Activated CD4-positive, alpha-beta T cell treated with anti-CD3 and anti-CD28 coated beads, Interleukin-2, Interleukin-4, amounts not matched to agents 100 ng/mL and 50 ng/mL, durations not matched to agents 16 hours and 8 hours (primary cell): ENCODE results near the gene SLC25A14.
"Not testable (repeated sequence)": the region's sequence is repeated elsewhere in the genome, so short reads cannot be mapped to it uniquely, and the experiment has no call there.

ENCODE experiments used
- DNase-seq: peaks from one replicate; pipeline ENCODE4 v3.0.0-alpha.2; 2020; ENCODE audit warnings: low spot score

The SLC25A14 gene, protein sequence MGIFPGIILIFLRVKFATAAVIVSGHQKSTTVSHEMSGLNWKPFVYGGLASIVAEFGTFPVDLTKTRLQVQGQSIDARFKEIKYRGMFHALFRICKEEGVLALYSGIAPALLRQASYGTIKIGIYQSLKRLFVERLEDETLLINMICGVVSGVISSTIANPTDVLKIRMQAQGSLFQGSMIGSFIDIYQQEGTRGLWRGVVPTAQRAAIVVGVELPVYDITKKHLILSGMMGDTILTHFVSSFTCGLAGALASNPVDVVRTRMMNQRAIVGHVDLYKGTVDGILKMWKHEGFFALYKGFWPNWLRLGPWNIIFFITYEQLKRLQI

DNA sequence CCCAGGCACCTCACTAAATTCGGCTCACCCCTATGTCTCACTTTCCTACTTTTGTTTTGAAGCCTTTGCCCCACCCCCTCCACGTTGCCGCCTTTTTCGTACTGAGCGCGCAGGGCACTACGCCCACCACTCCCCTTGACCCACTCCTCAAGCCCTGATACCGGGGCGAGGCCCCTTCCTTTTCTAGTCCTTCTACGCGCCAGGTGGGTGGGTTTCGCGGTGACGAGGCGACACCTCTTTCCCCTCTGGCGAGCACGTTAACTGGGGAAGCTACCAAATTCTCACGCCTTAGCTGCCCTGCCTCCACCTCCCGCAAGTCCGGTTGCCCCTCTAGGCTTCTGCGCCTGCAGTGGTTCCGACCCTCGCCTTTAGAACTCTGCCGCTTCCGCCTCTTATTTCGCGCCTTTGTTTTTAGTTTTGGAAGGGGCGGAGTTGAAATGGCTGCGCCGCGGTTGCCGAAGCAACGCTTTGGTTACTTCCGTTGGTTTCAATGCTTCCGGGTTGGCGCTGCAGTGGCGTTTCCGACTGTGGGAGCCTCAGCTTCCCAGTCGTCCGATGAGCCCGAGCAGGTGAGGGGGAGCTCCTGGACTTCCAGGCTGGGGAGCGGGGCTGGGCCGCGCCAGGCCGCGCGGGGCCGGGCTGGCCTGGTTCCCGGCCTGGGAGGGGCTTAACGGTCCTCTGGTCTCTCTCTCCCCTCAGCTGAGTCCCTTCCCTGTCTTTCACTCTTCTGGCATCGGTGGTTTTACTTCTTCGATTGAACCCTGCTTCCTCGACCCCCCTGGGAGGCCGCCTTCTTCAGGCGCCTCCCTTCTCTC lies at the start of gene SLC25A14:
TSS of gene SLC25A14 (plus strand) at position 512 of the 815 bp plus-strand sequence. CDS start 360 bp downstream, outside the sequence.
- peak; percentile 72 for DNase-seq

DNA sequence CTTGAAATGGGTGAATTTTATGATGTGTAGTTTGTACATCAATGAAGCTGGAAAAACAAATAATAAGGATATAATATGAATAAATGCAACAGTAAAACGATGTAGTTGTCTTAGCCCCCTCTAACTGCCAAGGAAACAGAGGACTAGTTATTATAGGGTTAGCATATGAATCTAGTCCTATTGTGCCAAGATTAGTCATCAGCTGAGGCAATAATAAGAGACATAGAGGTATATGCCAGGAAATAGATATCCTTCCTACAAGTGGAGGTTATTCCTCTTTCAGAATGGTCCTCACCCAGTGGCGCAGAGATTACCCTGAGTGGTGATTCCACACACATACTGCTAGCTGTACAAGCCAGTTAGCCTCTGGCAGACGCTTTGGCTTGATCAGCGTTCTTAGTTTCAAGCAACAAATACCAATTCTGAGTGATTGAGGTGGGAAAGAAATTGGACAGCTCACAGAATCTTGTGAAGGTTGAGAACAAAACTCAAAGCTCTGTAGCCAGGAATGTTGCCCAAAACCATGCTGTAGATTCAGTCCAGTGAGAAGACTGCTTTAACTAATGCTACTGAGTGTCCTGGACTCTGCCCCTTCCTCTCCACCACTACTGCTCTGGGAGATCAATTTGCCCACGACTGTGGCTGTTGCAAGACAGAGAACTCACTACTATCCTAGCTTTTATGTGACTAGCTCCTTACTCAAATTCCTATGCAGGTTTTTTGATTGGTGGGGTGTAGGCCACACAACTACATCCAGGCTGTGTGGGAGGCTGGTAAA lies 44.0 kb upstream of the SLC25A14 start:
- DNase-seq: no peak

DNA sequence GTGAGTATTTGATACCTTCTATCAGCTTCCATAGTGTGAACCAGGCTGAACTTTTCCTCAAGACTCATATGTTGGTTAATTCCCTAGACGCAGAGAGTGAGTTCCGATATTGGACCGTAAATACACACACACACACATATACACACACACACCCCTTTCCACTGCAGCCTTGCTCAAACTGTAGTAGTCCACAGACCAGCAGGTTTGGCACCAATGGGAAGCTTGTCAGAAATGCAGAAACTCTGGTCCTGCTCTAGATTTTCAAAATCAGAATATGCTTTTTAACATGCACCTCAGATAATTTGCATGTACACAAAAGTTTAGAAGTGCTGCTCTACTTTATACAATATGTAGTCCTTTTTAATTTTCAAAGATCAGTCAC lies 43.4 kb upstream of the SLC25A14 start:
- DNase-seq: no peak

DNA sequence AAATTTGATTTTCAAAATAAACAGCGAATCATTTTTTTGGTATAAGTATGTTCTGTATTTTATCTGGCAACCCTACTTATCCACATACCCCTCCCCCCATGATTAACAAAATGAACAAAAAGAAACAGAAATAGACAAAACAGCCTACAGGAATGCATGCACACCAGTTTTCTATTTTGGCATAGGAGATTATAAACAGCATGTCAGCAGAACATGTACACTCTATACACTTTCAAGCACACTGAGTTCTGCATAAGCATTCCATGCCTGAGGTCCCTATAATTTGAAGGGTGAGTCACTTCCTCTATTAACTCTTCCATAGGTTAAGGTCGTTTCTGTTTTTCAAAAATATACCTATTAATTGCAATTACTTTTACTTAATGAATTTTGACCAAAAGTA lies 43.0 kb upstream of the SLC25A14 start:
- no peak for DNase-seq

DNA sequence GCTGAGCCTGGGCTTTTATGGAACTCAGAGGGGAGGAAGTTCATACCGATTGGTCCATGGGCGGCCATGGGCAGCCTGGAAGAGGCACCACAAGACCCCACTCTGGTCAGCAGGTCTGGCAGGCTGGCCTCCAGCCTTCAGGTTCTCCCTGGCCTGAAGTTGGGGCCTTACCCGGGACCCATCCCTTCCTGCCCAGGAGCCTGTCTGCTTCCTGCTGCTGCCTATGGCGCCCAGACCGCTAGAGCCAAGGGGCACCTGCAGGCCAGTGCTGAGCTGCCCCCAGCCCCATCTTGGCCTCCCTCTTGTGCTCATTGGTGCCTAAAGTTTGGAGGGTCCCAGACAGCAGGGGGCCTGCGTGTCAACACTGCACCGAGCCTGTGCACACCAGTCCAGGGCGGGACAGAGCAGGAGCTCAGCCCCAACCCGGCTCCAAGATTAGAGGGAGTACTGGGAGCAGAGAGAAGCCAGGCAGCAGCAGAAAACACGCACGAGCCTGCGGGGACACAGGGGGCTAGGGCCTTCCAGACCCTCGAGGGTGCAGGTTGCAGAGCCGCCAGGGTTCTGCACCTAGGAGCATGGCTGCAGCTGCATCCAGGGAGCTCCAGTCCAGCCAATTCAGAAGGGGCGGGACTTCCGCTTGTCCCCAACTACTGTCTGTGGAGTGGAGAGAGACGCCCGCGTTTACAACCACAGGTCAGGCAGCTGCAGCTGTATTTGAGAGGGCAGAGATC lies 40.3 kb upstream of the SLC25A14 start:
- no peak for DNase-seq

DNA sequence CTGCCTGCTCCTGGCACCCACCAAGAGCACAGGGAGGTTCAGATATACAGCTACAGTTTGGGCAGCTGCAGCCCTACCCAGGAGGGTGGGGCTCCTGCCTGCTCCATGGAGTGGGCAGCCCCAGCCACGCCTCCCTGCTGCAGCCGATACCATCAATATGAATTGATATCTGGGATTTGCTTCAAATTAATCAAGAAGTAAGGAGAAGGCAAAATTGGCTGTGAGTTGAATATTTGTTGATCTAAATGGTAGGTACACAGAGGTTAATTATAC lies 39.8 kb upstream of the SLC25A14 start:
- DNase-seq: no peak

DNA sequence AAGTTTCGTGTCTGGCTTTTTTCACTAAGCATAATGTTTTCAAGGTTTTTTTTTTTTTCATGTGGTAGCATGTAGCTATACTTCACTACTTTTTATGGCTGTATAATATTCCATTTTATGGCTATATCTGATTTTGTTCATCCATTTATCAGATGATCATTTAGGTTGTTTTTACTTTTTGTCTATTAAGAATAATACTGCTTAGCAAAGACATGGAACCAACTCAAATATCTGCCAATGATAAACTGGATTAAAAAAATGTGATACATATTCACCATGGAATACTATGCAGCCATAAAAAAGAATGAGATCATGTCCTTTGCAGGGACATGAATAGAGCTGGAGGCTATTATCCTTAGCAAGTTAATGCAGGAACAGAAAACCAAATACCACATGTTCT lies 38.3 kb upstream of the SLC25A14 start:
- no peak for DNase-seq

DNA sequence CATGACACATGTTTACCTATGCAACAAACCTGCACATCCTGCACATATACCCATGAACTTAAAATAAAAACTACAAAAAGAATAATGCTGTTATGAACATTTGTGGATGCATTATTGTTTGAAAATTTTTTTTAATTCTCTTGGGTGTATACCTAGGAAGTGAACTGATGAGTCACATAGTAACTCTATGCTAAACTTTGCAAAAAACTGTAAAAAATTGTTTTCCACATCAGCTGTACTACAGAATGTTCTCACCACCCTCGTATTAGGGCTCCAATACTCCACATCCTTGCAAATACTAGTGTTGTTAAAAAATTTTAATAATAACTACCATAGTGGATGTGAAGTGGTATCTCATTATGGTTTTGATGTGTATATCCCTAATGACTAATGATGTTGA lies 37.7 kb upstream of the SLC25A14 start:
- DNase-seq: no peak

DNA sequence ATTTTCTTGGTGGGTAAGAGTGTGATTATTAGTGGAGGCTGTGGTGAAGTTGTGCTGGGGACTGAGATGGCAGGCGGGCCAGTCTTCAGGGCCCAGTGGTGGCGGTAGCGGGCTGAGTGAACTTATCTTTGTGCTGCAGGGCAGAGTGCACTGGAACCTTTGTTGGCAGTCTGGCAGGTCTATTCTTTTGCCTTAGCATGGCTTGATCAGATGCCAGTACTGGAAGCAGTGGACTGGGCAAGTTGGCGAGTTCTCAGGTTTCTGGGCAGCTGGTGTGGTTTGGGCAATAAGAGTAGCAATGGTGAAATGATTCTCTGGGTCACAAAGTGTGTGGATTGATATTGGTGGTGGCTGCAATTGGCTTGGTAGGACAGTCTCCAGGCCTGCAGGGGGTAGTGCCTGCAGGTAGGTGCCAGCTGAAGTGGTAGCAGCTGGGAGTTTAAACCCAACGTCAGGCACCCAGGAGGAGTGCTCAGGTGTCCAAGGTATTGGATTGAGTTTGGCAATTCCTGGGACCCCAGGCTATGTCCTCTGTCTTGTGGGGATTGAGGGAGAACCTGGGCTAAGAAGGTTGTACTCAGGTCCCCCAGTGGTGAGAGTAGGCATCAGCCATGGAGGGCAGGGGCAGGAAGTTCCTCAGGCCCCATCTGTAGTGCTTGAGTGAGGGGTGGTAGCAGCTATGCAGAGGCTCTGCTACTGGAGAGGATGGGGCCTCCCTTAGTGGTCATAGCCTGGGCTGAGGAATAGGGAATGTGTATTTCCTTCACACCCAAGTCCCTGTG lies 34.9 kb upstream of the SLC25A14 start:
- no peak for DNase-seq

DNA sequence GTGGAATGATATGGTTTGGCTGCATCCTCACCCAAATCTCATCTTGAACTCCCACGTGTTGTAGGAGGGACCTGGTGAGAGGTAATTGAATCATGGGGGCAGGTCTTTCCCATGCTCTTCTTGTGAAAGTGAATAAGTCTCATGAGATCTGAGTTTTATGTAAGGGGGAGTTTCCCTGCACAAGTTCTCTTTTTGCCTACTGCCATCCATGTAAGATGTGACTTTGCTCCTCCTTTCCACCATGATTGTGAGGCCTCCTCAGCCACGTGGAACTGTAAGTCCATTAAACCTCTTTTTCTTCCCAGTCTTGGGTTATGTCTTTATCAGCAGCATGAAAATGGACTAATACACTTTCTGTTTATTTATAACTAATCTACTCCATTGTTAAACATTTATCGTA lies 19.8 kb upstream of the SLC25A14 start:
- not testable (repeated sequence) for DNase-seq

DNA sequence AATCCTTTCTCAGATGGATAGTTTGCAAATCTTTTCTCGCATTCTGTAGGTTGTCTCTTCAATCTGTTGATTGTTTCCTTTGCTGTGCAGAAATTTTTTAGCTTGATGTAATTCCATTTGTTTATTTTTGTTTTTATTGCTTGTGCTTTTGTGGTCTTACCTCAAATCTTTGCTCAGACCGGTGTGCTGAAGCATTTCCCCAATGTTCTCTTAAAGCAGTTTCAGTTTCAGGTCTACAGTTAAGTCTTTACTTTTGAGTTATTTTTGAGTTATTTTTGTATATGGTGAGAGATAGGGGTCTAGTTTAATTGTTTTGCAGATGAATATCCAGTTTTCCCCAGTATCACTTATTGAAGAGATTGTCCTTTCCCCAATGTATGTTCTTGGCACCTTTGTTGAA lies 18.2 kb upstream of the SLC25A14 start:
- no peak for DNase-seq

DNA sequence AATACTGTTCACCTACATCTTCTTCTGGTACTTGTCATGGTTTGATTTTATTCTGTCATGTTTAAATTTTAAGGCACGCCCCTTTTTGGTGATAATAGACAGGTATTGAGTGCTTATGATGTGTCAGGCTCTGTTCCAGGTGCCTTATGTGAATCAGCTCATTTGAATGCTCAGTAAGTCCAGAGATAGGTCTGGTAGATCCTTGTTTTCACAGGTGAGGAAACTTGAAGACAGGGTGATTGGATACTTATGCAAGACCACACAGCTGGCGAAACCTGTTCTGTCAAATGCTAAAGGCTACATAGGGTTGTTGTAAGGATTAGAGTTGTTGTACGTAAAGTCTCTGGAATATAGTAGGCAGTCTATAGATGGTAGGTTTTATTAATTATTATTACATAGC lies 9.6 kb upstream of the SLC25A14 start:
- DNase-seq: no peak

DNA sequence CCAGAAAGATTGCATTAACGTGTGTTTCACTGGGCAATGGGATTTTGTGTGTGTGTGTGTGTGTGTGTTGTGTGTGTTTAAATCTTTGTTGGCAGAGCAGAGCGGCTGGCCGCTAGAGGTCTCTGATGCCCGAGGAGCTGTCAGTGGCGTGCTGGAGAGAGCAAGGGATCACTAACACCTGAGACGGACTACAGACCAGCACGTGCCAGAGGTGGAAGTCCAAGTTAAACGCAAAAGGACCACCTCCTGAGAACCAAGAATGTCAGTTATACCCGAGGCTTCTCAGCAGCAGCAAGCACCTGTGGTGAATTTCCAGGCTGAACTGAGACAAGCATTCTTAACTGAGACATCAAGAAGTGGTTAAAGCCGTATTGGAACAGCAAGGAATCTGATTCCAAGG lies 9.0 kb upstream of the SLC25A14 start:
- peak; percentile 41 for DNase-seq

DNA sequence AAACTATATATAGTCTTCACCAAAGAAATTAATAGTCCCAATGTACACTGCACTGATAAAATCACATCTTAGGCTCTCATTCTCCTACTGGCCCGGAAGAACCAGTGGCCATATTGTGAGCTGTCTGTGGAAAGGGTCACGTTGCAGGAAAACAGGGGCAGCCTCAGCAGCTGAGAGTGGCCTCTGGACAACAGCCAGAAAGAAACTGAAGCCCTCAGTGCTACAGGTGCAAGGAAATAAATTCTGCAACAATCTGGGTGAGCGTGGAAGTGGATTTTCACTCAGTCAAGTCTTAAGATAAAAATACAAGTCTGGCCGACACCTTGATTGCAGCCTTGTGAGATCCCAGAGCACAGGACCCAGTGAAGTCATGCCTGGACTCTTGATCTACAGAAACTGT lies 3.2 kb upstream of the SLC25A14 start:
- DNase-seq: no peak

DNA sequence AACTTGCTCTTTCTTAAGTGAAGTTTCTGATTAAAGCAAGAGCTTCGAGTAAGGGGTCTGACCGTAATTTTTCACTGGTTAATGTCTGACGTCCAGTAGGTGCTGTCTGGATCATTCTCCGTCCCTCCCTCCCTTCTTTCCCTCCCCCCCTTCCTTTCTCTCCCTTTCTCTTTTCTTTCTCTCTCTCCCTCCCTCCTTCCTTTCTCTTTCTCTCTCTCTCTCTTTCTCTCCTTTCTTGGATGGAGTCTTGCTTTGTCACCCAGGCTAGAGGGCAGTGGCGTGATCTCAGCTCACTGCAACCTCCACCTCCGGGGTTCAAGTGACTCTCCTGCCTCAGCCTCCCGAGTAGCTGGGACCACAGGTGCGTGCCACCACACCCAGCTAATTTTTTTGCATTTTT lies 850 bp upstream of the SLC25A14 start:
- not testable (repeated sequence) for DNase-seq

DNA sequence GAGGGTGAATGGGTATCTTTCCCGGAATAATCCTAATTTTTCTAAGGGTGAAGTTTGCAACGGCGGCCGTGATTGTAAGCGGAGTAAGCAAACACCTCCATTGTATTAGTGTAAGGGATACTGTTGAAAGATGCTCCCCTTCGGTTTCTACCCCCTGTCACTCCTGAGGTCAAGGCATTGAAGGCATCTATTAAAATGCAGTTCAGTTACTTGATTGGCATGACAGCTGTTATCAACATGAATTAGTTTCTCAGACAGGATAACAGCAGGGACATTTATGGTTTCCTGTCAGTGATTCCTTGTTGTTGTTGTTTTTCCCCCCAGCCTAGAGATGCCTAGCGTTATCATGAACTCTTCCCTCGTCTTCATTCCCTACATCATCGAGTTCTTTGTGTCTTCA lies 552 bp downstream of the SLC25A14 start:
- no peak for DNase-seq

DNA sequence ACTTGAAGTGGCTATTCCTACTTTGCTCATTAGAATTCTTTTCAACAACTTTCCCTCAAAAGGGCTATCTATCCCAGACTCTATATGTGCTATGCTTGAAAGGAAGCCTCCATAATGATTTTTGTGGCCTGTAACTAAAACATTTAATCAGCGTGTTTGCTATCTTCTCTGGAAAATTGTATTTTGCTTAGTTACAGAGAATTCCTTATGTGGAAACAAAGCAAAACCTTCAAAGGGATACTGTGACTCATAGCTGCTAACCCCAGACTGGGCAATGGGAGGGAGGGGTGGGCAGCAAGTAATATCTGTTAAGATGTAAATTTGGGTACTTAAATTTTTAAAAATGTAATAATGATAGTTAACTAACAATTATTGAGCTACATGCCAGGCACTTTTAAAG lies 3.7 kb downstream of the SLC25A14 start:
- no peak for DNase-seq

DNA sequence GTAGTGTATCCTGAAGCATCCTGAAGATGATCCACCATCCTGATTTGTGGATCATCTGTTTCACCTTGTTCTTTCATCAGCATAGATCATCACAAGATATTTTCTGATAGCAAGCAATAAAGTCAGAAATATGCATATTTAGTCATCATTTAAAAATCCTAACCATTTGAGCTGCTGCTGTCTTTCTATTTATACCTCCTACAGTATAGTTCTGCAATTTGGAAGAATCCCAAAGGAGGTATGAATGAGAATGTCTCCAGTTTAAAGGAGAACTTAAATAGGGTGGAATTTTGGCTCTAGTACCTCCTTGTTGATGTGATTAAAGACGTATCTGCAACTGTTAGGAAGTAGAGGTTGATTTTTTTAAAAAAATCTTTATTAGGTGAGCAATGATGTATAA lies 7.6 kb downstream of the SLC25A14 start:
- no peak for DNase-seq

DNA sequence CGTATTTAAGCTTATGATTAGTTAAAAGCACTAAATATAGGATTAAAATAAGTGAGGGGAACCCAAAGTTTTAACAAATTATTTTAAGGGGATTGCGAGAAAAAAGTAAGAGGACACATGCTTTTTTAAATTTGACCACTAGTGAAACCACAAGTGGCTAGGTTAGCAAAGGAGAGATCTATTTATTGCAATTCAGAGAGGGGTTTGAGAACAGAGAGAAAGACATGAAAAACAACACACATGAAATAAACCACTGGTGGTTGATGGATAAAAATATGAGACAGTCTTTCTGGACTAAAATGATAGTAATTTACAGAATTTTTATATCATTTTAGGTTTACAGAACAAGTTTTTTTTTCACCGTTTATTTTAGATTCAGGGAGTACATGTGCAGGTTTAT lies 11.8 kb downstream of the SLC25A14 start:
- DNase-seq: no peak

DNA sequence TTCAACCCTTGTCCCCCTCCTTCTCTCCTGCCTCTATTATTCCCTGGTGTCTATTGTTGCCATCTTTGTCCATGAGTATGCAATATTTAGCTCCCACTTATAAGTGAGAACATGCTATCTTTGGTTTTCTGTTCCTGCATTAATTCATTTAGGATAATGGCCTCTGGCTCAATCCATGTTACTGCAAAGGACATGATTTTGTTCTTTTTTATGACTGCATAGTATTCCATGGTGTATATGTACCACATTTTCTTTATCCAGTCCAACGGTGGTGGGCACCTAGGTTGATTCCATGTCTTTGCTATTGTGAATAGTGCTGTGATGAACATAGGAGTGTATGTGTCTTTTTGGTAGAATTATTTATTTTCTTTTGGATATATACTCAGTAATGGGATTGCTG lies 12.3 kb downstream of the SLC25A14 start:
- DNase-seq: not testable (repeated sequence)

DNA sequence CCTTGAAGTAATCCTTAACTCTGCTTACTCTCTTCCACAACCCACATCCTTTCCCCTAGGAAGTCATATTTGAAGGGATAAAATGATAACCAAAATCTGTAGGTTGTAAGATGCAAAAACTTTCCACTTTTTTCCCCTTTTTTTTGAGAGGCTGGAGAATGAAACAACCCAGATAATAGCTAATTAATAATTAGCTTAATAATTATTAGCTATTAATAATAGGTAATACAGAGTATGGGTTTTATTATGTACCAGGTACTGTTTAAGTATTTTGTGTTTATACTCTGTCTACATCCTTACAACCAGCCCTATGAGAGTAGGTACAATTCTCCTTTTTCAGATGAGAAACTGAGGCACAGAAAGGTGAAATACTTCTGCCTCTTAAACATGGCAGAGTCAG lies 36.4 kb downstream of the SLC25A14 start:
- no peak for DNase-seq
